GM12878 (cell line): ENCODE data around the gene VAV2. TPM values are rescaled to one million over a fixed set of nuclear protein-coding genes. Genes with fewer than 3 reads are reported as not detected.

Experiments
- FOS ChIP-seq: IDR thresholded peaks from 3 replicates; pipeline ENCODE4 v1.6.1; 2011; ENCODE audit warnings: borderline replicate concordance; ENCODE audit not compliant: insufficient read length; ENCODE audit errors: extremely low read depth
- GATAD2B ChIP-seq: fragments of 450-650 bp; conservative IDR thresholded peaks from 2 replicates; pipeline ENCODE4 v1.6.1; 2017; ENCODE audit warnings: low read depth, mild to moderate bottlenecking, moderate library complexity
- IKZF2 ChIP-seq, 2 experiments: fragments of 450-650 bp; IDR thresholded peaks; 2 replicates each; pipeline ENCODE4 v1.6.1; 2017; ENCODE audit warnings: mild to moderate bottlenecking in 2 of 2, moderate library complexity in 2 of 2
- IRF3 ChIP-seq: fragments of 450-650 bp; IDR thresholded peaks from 2 replicates; pipeline ENCODE4 v1.6.1; 2014; ENCODE audit warnings: mild to moderate bottlenecking
- JUNB ChIP-seq: IDR thresholded peaks from 2 replicates; pipeline ENCODE4 v1.6.1; 2016; ENCODE audit warnings: antibody characterized with exemption, mild to moderate bottlenecking
- JUND ChIP-seq: IDR thresholded peaks from 2 replicates; pipeline ENCODE4 v1.6.1; 2012; ENCODE audit warnings: low read depth, mild to moderate bottlenecking, low read length, improper control_type of control experiment, moderate library complexity
- LARP7 ChIP-seq: fragments of 450-650 bp; IDR thresholded peaks from 2 replicates; pipeline ENCODE4 v1.6.1; 2017; ENCODE audit warnings: mild to moderate bottlenecking
- MTA2 ChIP-seq: fragments of 450-650 bp; IDR thresholded peaks from 2 replicates; pipeline ENCODE4 v1.6.1; 2016; ENCODE audit warnings: low read depth, mild to moderate bottlenecking, moderate library complexity
- MYC ChIP-seq: IDR thresholded peaks from 2 replicates; pipeline ENCODE4 v1.6.1; 2011; ENCODE audit warnings: mild to moderate bottlenecking, low read length, moderate library complexity, inconsistent platforms; ENCODE audit not compliant: insufficient read depth, insufficient replicate concordance, insufficient read length, severe bottlenecking
- NBN ChIP-seq: fragments of 450-650 bp; IDR thresholded peaks from 2 replicates; pipeline ENCODE4 v1.6.1; 2016
- NFYA ChIP-seq: IDR thresholded peaks from 2 replicates; pipeline ENCODE4 v1.6.1; 2011; ENCODE audit warnings: low read depth, mild to moderate bottlenecking, low read length, improper control_type of control experiment, borderline replicate concordance
- PAX8 ChIP-seq: fragments of 450-650 bp; IDR thresholded peaks from 2 replicates; pipeline ENCODE4 v1.6.1; 2017; ENCODE audit warnings: mild to moderate bottlenecking, moderate library complexity
- RAD21 ChIP-seq: IDR thresholded peaks from 2 replicates; pipeline ENCODE4 v1.6.1; 2011; ENCODE audit warnings: mild to moderate bottlenecking, low read depth, low read length, moderate library complexity; ENCODE audit not compliant: insufficient read depth
- RAD51 ChIP-seq: fragments of 450-650 bp; IDR thresholded peaks from 2 replicates; pipeline ENCODE4 v1.6.1; 2016; ENCODE audit warnings: moderate library complexity, mild to moderate bottlenecking, inconsistent platforms
- REST ChIP-seq: IDR thresholded peaks from 2 replicates; pipeline ENCODE4 v1.6.1; 2012; ENCODE audit warnings: mild to moderate bottlenecking, low read depth, low read length
- SMC3 ChIP-seq: IDR thresholded peaks from 2 replicates; pipeline ENCODE4 v1.6.1; 2011; ENCODE audit warnings: low read length, improper control_type of control experiment, borderline replicate concordance
- TAF1 ChIP-seq: IDR thresholded peaks from 2 replicates; pipeline ENCODE4 v1.6.1; 2011; ENCODE audit warnings: mild to moderate bottlenecking, low read depth, low read length, borderline replicate concordance
- TCF3 ChIP-seq: IDR thresholded peaks from 2 replicates; pipeline ENCODE4 v1.6.1; 2012; ENCODE audit warnings: low read depth, mild to moderate bottlenecking, low read length, borderline replicate concordance; ENCODE audit not compliant: insufficient read depth
- TCF7 ChIP-seq: IDR thresholded peaks from 2 replicates; pipeline ENCODE4 v1.6.1; 2014; ENCODE audit warnings: antibody characterized with exemption, borderline replicate concordance
- ZNF687 ChIP-seq: fragments of 450-650 bp; IDR thresholded peaks from 2 replicates; pipeline ENCODE4 v1.6.1; 2017; ENCODE audit warnings: mild to moderate bottlenecking, moderate library complexity
- polyA plus RNA-seq, 11 experiments: library from polyadenylated mRNA; depleted of rRNA in 4 of 11; unstranded in 6 of 11; stranded (reverse) in 5 of 11; fragments of >200 nt; fragmentation: Nextera tagmentation in 4 of 11; fragmentation: Illumina TruSeq in 1 of 11; extraction: Ambion mirVana in 4 of 11; extraction: Trizol in 1 of 11; gene quantifications; 1 replicate in 1 of 11; 2 replicates in 10 of 11; pipeline versions ENCODE4 v1.2.1 to v1.2.3, GENCODE V29; 2011 to 2016; ENCODE audit warnings: inconsistent platforms in 2 of 11, missing spikeins in 2 of 11, low read depth in 1 of 11
- total RNA-seq, 4 experiments: library from RNA; depleted of rRNA in 3 of 4; stranded (reverse); fragments of >200 nt in 3 of 4; fragmentation: Illumina TruSeq in 1 of 4; extraction: Trizol in 1 of 4; gene quantifications; 2 replicates each; pipeline versions ENCODE4 v1.2.1 to v1.2.3, GENCODE V29; 2013 to 2021

Gene VAV2
- total and polyA plus RNA-seq, 10 of the 15 experiments (the other 5 are each of a cell fraction or from before 2014, with no cell fraction given) = 0.13 to 43.9 (median 16.9) TPM

- TF ChIP-seq TCF3 (no peak), NFYA (no peak), GATAD2B (peak; percentile 77; the same call in 1 of the 2 replicates), SMC3 (peak; percentile 48; the same call in 1 of the 2 replicates), PAX8 (no peak), IKZF2 (IDR thresholded peaks at IDR 0.05) (no peak; a peak in 1 of 4 replicates), LARP7 (no peak), FOS (no peak), IRF3 (no peak), RAD21 (peak; percentile 22; the same call in 1 of the 2 replicates), MTA2 (peak; percentile 29; the same call in 1 of the 2 replicates), TAF1 (no peak), JUNB (no peak), NBN (peak; percentile 85), MYC (no peak), JUND (no peak), TCF7 (no peak), RAD51 (no peak), REST (no peak), ZNF687 (no peak; the same call in 1 of the 2 replicates)
These were observed 883 bp upstream of the VAV2 start (continued) for GRCh38 chr9:133992780-133993634.
